Activated CD4-positive, alpha-beta T cell treated with anti-CD3 and anti-CD28 coated beads, Interleukin-2, amount 10 ng/mL, durations not matched to agents 24 days and 14 days (primary cell): ENCODE data around the gene YJEFN3. TPM values are rescaled to one million over a fixed set of nuclear protein-coding genes. Genes with fewer than 3 reads are reported as not detected.
A peak's percentile ranks its signal among the peaks of the same experiment; 100 is the strongest.

Source experiments
- DNase-seq: peaks from one replicate; pipeline ENCODE4 v3.0.0; 2022
- H3K27ac Mint-ChIP-seq: one replicate; pipeline ENCODE4 v1.8.0; 2022; ENCODE audit warnings: mild to moderate bottlenecking, mixed read lengths
- H3K27me3 Mint-ChIP-seq: one replicate; pipeline ENCODE4 v1.8.0; 2022; ENCODE audit warnings: mixed read lengths
- H3K36me3 Mint-ChIP-seq: one replicate; pipeline ENCODE4 v1.8.0; 2022; ENCODE audit warnings: low read depth, mild to moderate bottlenecking, mixed read lengths
- H3K4me1 Mint-ChIP-seq: one replicate; pipeline ENCODE4 v1.8.0; 2021; ENCODE audit warnings: mixed read lengths
- H3K4me3 Mint-ChIP-seq: one replicate; pipeline ENCODE4 v1.8.0; 2022; ENCODE audit warnings: mild to moderate bottlenecking, moderate library complexity, mixed read lengths
- H3K9me3 Mint-ChIP-seq: one replicate; pipeline ENCODE4 v1.8.0; 2021; ENCODE audit warnings: mixed read lengths
- intact Hi-C: fragments of 100-400 bp; cut with micrococcal nuclease; formaldehyde crosslinking; loops from one replicate; pipeline ENCODE4 v1.15.1; 2023
- total RNA-seq: library from RNA; stranded (reverse); gene quantifications from 2 replicates; pipeline ENCODE4 v1.2.3, GENCODE V29; 2022

Gene YJEFN3
- total RNA-seq, 1 donor from 2014 or later: 14.6 TPM

- intact Hi-C loops: no loop called here
- H3K27ac Mint-ChIP-seq: no peak overlapping the region
- peaks cover 11% of the 10 kb centered on the region for H3K4me1 Mint-ChIP-seq
These were observed 4.7 kb upstream of the YJEFN3 start for GRCh38 chr19:19524053-19524452.

GRCh38 chr19:19525611-19526380 lies 2.9 kb upstream of the YJEFN3 start:
- Mint-ChIP-seq H3K27ac (no peak overlapping the region), H3K36me3 (peaks cover 19% of the 10 kb centered on the region), H3K27me3 (no peaks in the 10 kb centered on the region), H3K9me3 (no peaks in the 10 kb centered on the region), H3K4me1 (peaks cover 3% of the 10 kb centered on the region), H3K4me3 (no peak overlapping the region)
- intact Hi-C loops: no loop called here
- no peak for DNase-seq

More at GRCh38 chr19:19524053-19524452, 4.7 kb upstream of the YJEFN3 start:
- Mint-ChIP-seq H3K27me3 (no peaks in the 10 kb centered on the region), H3K4me3 (no peak overlapping the region), H3K9me3 (no peaks in the 10 kb centered on the region), H3K36me3 (peaks cover 30% of the 10 kb centered on the region)
- DNase-seq: no peak

GRCh38 chr19:19526581-19527370 lies 1.9 kb upstream of the YJEFN3 start:
- no peaks in the 10 kb centered on the region for H3K9me3 Mint-ChIP-seq
- H3K4me3 Mint-ChIP-seq: no peak overlapping the region

GRCh38 chr19:19527371-19527656 lies 1.4 kb upstream of the YJEFN3 start:
- Mint-ChIP-seq H3K4me3 (no peak overlapping the region), H3K36me3 (peaks cover 24% of the 10 kb centered on the region), H3K4me1 (peaks cover 10% of the 10 kb centered on the region), H3K9me3 (no peaks in the 10 kb centered on the region), H3K27ac (no peak overlapping the region), H3K27me3 (no peaks in the 10 kb centered on the region)
- DNase-seq: no peak
- intact Hi-C loops: no loop called here

More at GRCh38 chr19:19526581-19527370, 1.9 kb upstream of the YJEFN3 start:
- Mint-ChIP-seq H3K36me3 (peaks cover 20% of the 10 kb centered on the region), H3K4me1 (peaks cover 6% of the 10 kb centered on the region), H3K27me3 (no peaks in the 10 kb centered on the region), H3K27ac (no peak overlapping the region)
- intact Hi-C loops: no loop called here
- no peak for DNase-seq

GRCh38 chr19:19527674-19528625 lies 761 bp upstream of the YJEFN3 start:
- H3K9me3 Mint-ChIP-seq: no peaks in the 10 kb centered on the region

GRCh38 chr19:19529783-19530422 lies 1.2 kb downstream of the YJEFN3 start:
- Mint-ChIP-seq H3K27me3 (no peaks in the 10 kb centered on the region), H3K27ac (no peak overlapping the region), H3K4me3 (no peak overlapping the region), H3K36me3 (peaks cover 23% of the 10 kb centered on the region), H3K9me3 (no peaks in the 10 kb centered on the region), H3K4me1 (peaks cover 15% of the 10 kb centered on the region)
- no peak for DNase-seq
- intact Hi-C loops: loop anchor here (10.0 kb wide), 1 partner anchor 205 kb away; the partner anchor contains the start of gene ZNF14

More at GRCh38 chr19:19527674-19528625, 761 bp upstream of the YJEFN3 start:
- DNase-seq: no peak
- H3K4me3 Mint-ChIP-seq: no peak overlapping the region
- H3K4me1 Mint-ChIP-seq: peaks cover 9% of the 10 kb centered on the region
- no peaks in the 10 kb centered on the region for H3K27me3 Mint-ChIP-seq
- H3K27ac Mint-ChIP-seq: no peak overlapping the region
- intact Hi-C loops: no loop called here
- H3K36me3 Mint-ChIP-seq: peaks cover 21% of the 10 kb centered on the region

GRCh38 chr19:19530423-19530804 lies 1.7 kb downstream of the YJEFN3 start:
- no peak overlapping the region for H3K27ac Mint-ChIP-seq
- H3K4me3 Mint-ChIP-seq: no peak overlapping the region
- H3K36me3 Mint-ChIP-seq: peaks cover 21% of the 10 kb centered on the region
- H3K9me3 Mint-ChIP-seq: no peaks in the 10 kb centered on the region
- intact Hi-C loops: loop anchor here (10.0 kb wide), 1 partner anchor 204 kb away; the partner anchor contains the start of gene ZNF14
- H3K4me1 Mint-ChIP-seq: peaks cover 15% of the 10 kb centered on the region
- DNase-seq: no peak
- no peaks in the 10 kb centered on the region for H3K27me3 Mint-ChIP-seq

- no peak for DNase-seq
- H3K4me1 Mint-ChIP-seq: peaks cover 15% of the 10 kb centered on the region
- no peaks in the 10 kb centered on the region for H3K9me3 Mint-ChIP-seq
- no peaks in the 10 kb centered on the region for H3K27me3 Mint-ChIP-seq
- intact Hi-C loops: loop anchor here (10.0 kb wide), 1 partner anchor 204 kb away; the partner anchor contains the start of gene ZNF14
- peaks cover 21% of the 10 kb centered on the region for H3K36me3 Mint-ChIP-seq
- no peak overlapping the region for H3K4me3 Mint-ChIP-seq
- peak overlapping the region; percentile 47 for H3K27ac Mint-ChIP-seq
These were observed 2.2 kb downstream of the YJEFN3 start for GRCh38 chr19:19530889-19531288.

- peak; percentile 96 for DNase-seq
- no peaks in the 10 kb centered on the region for H3K9me3 Mint-ChIP-seq
- H3K27me3 Mint-ChIP-seq: peaks cover 3% of the 10 kb centered on the region
- H3K4me3 Mint-ChIP-seq: peak overlapping the region; percentile 14
- peak overlapping the region; percentile 47 for H3K27ac Mint-ChIP-seq
- H3K4me1 Mint-ChIP-seq: peaks cover 16% of the 10 kb centered on the region
- peaks cover 22% of the 10 kb centered on the region for H3K36me3 Mint-ChIP-seq
- intact Hi-C loops: loop anchor here (1.0 to 10.0 kb wide), 3 partner anchors 22 to 203 kb away; partner anchors contain the start of gene ZNF14
These were observed 3.5 kb downstream of the YJEFN3 start for GRCh38 chr19:19531951-19532805.

- Mint-ChIP-seq H3K4me3 (no peak overlapping the region), H3K27ac (no peak overlapping the region), H3K36me3 (peaks cover 20% of the 10 kb centered on the region), H3K4me1 (peaks cover 18% of the 10 kb centered on the region), H3K9me3 (no peaks in the 10 kb centered on the region), H3K27me3 (peaks cover 7% of the 10 kb centered on the region)
- intact Hi-C loops: loop anchor here (1.0 to 10.0 kb wide), 3 partner anchors 21 to 202 kb away; partner anchors contain the start of gene ZNF14
- DNase-seq: no peak
These were observed 4.3 kb downstream of the YJEFN3 start for GRCh38 chr19:19532806-19533701.

GRCh38 chr19:19533841-19534240 lies 5.1 kb downstream of the YJEFN3 start:
- H3K27me3 Mint-ChIP-seq: peaks cover 12% of the 10 kb centered on the region
- H3K4me1 Mint-ChIP-seq: peaks cover 22% of the 10 kb centered on the region
- intact Hi-C loops: loop anchor here (10.0 kb wide), 1 partner anchor 201 kb away; the partner anchor contains the start of gene ZNF14
- no peaks in the 10 kb centered on the region for H3K9me3 Mint-ChIP-seq
- H3K36me3 Mint-ChIP-seq: peaks cover 20% of the 10 kb centered on the region
- no peak overlapping the region for H3K27ac Mint-ChIP-seq
- H3K4me3 Mint-ChIP-seq: no peak overlapping the region
- no peak for DNase-seq
